Activated CD4-positive, alpha-beta T cell treated with anti-CD3 and anti-CD28 coated beads, Interleukin-2, amount 50 U/mL, for 24 hours (primary cell): ENCODE measurements around the gene B3GAT1.

Source experiments
- DNase-seq, 2 donors: peaks; one replicate each; pipeline ENCODE4 v3.0.0-alpha.2; 2020; ENCODE audit warnings: low read depth in 1 of 2, low spot score in 1 of 2

The B3GAT1 gene

GRCh38 chr11:134340354-134340964, 71.6 kb downstream of the B3GAT1 start:
- DNase-seq: no peak

GRCh38 chr11:134339756-134340155, 72.3 kb downstream of the B3GAT1 start:
- DNase-seq: no peak

- no peak for DNase-seq
These were observed 73.4 kb downstream of the B3GAT1 start for GRCh38 chr11:134338654-134339053.

- DNase-seq: no peak
These were observed 74.0 kb downstream of the B3GAT1 start for GRCh38 chr11:134338068-134338467.

DNA sequence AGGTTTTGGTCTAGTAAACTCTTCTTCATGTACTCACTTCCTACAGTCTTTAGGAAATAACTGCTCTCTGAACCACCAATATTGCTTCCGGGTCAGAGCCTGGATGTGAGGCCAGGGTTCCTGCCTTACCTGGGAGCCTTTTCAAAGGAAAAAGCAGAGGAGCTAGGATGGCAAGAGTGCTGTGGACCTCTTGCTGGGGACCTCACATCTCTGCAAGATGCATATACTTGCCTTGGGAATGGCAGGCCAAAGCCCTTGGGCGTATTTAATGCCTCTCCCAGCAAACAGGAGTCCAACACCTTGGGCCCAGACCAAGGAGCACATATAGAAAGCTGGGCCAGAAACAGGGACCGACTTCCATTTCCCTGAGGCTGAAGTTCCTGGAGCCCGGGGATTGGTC, 75.0 kb downstream of the B3GAT1 start:
- no peak for DNase-seq

GRCh38 chr11:134334796-134335571, 77.1 kb downstream of the B3GAT1 start:
- DNase-seq: no peak

- no peak for DNase-seq
These were observed 78.1 kb downstream of the B3GAT1 start for GRCh38 chr11:134333946-134334345.

- no peak for DNase-seq
These were observed 78.7 kb downstream of the B3GAT1 start for GRCh38 chr11:134333312-134333711.

GRCh38 chr11:134332782-134333181, 79.3 kb downstream of the B3GAT1 start:
- no peak for DNase-seq

DNA sequence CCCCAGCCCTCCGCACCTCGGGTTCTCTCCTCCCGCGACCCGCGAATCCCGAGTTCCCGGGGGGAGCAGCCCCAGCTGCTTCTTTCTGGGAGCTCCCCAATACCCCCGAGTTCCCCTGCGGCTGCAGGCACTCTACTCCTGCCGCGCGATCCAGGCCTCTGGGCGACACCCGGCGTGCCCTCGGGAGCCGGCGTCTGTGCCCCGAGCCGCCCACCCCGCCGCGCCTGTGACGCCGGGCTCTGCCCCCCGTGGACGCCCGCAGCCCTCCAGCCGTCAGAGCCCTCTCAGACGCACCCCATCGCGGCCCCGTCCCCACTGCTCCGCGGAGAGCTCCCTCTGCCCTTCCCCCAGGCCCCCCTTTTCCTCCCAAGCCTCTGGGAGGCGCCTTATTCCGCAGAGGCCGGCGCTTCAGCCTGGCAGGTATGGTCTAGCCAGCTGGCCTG, 79.8 kb downstream of the B3GAT1 start:
- DNase-seq: peak in 1 of 2 donors; percentile 4

DNA sequence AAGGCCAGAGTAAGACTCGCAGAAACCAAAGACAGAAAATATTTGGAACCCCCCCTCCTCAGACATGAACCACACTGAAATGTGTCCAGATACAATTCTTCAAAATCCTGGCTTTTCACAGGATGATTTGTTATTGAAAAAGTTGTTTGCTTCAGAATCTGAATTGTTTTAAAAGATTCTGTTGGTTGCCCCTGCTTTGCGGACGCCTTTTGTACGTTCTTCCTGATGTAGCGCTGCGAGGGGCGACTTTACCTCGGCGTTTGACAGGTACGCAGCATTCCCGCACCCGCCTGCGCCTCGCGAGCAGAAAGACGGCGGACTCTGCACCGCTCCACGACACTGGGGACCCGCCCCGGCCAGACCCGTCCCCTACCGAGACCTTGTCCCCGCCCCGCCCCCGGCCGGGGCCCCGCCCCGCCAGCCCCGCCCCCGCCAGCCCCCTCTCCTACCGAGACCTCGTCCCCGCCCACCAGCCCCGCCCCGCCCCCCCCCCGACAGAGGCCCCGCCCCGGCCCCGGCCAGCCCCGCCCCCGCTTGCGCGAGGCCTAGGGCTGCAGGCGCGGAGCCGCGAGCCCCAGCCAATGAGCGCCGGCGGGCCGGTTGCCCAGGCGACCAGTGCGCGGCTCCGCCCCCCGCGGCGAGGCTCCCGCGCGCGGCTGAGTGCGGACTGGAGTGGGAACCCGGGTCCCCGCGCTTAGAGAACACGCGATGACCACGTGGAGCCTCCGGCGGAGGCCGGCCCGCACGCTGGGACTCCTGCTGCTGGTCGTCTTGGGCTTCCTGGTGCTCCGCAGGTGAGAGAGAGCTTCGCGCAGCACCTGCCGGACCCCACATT, 80.5 kb downstream of the B3GAT1 start, which contains the start of gene GLB1L2:
GLB1L2 (plus strand) TSS at position 635 of the 835 bp plus-strand sequence; CDS start at position 709, 74 bp downstream.
- peak; percentile 53 to 69 for DNase-seq

GRCh38 chr11:134330611-134331353, 81.3 kb downstream of the B3GAT1 start:
- no peak for DNase-seq
